HL-60 (cell line): Measurements from ENCODE around the gene RSAD1.
A peak's percentile ranks its signal among the peaks of the same experiment; 100 is the strongest.

Experiments used
- DNase-seq, 2 experiments: peaks; one replicate each; pipeline ENCODE4 v3.0.0-alpha.2; 2010 to 2020; ENCODE audit warnings: low read depth in 1 of 2, low spot score in 1 of 2
- H3K27ac ChIP-seq: fragments of 250-450 bp; sonication (Bioruptor Pico); replicated peaks from 2 replicates; pipeline ENCODE4 v1.5.1; 2020; ENCODE audit warnings: mild to moderate bottlenecking, moderate library complexity
- H3K27me3 ChIP-seq: fragments of 250-450 bp; sonication (Bioruptor Pico); 2 replicates; pipeline ENCODE4 v1.5.1; 2021; ENCODE audit warnings: mild to moderate bottlenecking, moderate library complexity; ENCODE audit not compliant: insufficient read depth, poor library complexity, severe bottlenecking
- H3K4me3 ChIP-seq: replicated peaks from 2 replicates; pipeline ENCODE4 v1.5.1; 2011; ENCODE audit warnings: mild to moderate bottlenecking, control low read depth, low read length; ENCODE audit not compliant: insufficient read depth
- GABPA ChIP-seq: IDR thresholded peaks from 2 replicates; pipeline ENCODE4 v1.6.1; 2012; ENCODE audit warnings: low read depth
- POLR2AphosphoS5 ChIP-seq: IDR thresholded peaks from 2 replicates; pipeline ENCODE4 v1.6.1; 2012; ENCODE audit warnings: low read depth
- SPI1 ChIP-seq: IDR thresholded peaks from 2 replicates; pipeline ENCODE4 v1.6.1; 2012; ENCODE audit warnings: low read depth, mild to moderate bottlenecking, borderline replicate concordance
- TF ChIP-seq, protein P1 (sequence below): IDR thresholded peaks from one replicate; pipeline ENCODE4 v1.5.1; 2011; ENCODE audit warnings: low read length, control low read depth, inconsistent platforms; ENCODE audit not compliant: insufficient read depth
- TF ChIP-seq, protein P2 (sequence below): IDR thresholded peaks from 2 replicates; pipeline ENCODE4 v1.6.1; 2012; ENCODE audit warnings: low read depth; ENCODE audit not compliant: insufficient replicate concordance

The RSAD1 gene

GRCh38 chr17:50532452-50533024 lies 53.9 kb downstream of the RSAD1 start, which contains the start of gene EPN3:
Gene EPN3, plus strand, starts transcription at chr17:50532735. Its CDS starts 3,822 bp downstream, at chr17:50536557.
- DNase-seq: no peak
- H3K4me3 ChIP-seq: no peak within 1 kb of the TSS
- H3K27me3 ChIP-seq: peaks cover 31% of the 10 kb centered on the region
- TF ChIP-seq SPI1: peak; percentile 32; the same call in 1 of the 2 replicates
- TF ChIP-seq POLR2AphosphoS5: no peak
- H3K27ac ChIP-seq: no peak within 1 kb of the TSS

- Histone ChIP-seq H3K4me3 (no peak overlapping the region), H3K27me3 (peaks cover 31% of the 10 kb centered on the region), H3K27ac (no peak overlapping the region)
Observed at GRCh38 chr17:50533185-50533584, 54.5 kb downstream of the RSAD1 start.

DNA sequence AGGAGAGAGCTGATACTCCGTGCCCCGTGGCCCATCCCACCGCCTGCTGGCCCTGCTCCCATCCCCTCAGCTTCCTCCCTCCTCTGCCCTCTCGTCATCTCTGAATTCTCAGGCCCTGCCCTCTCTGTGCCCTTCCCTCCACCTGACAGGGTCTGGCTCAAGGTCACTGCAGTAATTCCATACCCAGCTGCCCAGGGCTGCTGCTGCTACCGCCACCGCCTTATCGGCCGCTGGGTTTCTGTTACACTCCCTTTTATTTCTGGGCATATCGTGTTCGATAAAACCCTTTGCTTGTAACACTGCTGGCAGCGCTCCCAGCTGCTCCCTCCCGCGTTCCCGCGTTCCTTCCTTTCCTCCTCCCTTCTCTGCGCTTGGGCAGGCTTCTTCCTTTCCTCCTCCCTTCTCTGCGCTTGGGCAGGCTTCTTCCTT lies 55.1 kb downstream of the RSAD1 start:
- no peak overlapping the region for H3K4me3 ChIP-seq
- TF ChIP-seq, protein P1, sequence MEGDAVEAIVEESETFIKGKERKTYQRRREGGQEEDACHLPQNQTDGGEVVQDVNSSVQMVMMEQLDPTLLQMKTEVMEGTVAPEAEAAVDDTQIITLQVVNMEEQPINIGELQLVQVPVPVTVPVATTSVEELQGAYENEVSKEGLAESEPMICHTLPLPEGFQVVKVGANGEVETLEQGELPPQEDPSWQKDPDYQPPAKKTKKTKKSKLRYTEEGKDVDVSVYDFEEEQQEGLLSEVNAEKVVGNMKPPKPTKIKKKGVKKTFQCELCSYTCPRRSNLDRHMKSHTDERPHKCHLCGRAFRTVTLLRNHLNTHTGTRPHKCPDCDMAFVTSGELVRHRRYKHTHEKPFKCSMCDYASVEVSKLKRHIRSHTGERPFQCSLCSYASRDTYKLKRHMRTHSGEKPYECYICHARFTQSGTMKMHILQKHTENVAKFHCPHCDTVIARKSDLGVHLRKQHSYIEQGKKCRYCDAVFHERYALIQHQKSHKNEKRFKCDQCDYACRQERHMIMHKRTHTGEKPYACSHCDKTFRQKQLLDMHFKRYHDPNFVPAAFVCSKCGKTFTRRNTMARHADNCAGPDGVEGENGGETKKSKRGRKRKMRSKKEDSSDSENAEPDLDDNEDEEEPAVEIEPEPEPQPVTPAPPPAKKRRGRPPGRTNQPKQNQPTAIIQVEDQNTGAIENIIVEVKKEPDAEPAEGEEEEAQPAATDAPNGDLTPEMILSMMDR: no peak
- no peak for TF ChIP-seq POLR2AphosphoS5
- peaks cover 31% of the 10 kb centered on the region for H3K27me3 ChIP-seq
- no peak overlapping the region for H3K27ac ChIP-seq
- no peak for DNase-seq

More at GRCh38 chr17:50533185-50533584, 54.5 kb downstream of the RSAD1 start:
- no peak for DNase-seq
- TF ChIP-seq, protein P1: no peak
- TF ChIP-seq POLR2AphosphoS5 (no peak), SPI1 (no peak), GABPA (no peak)
- TF ChIP-seq, protein P2, sequence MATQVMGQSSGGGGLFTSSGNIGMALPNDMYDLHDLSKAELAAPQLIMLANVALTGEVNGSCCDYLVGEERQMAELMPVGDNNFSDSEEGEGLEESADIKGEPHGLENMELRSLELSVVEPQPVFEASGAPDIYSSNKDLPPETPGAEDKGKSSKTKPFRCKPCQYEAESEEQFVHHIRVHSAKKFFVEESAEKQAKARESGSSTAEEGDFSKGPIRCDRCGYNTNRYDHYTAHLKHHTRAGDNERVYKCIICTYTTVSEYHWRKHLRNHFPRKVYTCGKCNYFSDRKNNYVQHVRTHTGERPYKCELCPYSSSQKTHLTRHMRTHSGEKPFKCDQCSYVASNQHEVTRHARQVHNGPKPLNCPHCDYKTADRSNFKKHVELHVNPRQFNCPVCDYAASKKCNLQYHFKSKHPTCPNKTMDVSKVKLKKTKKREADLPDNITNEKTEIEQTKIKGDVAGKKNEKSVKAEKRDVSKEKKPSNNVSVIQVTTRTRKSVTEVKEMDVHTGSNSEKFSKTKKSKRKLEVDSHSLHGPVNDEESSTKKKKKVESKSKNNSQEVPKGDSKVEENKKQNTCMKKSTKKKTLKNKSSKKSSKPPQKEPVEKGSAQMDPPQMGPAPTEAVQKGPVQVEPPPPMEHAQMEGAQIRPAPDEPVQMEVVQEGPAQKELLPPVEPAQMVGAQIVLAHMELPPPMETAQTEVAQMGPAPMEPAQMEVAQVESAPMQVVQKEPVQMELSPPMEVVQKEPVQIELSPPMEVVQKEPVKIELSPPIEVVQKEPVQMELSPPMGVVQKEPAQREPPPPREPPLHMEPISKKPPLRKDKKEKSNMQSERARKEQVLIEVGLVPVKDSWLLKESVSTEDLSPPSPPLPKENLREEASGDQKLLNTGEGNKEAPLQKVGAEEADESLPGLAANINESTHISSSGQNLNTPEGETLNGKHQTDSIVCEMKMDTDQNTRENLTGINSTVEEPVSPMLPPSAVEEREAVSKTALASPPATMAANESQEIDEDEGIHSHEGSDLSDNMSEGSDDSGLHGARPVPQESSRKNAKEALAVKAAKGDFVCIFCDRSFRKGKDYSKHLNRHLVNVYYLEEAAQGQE: no peak

- H3K4me3 ChIP-seq: no peak overlapping the region
- no peak overlapping the region for H3K27ac ChIP-seq
- DNase-seq: no peak
- peaks cover 31% of the 10 kb centered on the region for H3K27me3 ChIP-seq
- TF ChIP-seq, protein P1: no peak
- no peak for TF ChIP-seq POLR2AphosphoS5
- TF ChIP-seq SPI1: no peak
Observed at GRCh38 chr17:50534222-50534978, 55.7 kb downstream of the RSAD1 start.

- Histone ChIP-seq H3K4me3 (no peak overlapping the region), H3K27me3 (peaks cover 31% of the 10 kb centered on the region), H3K27ac (no peak overlapping the region)
- no peak for DNase-seq
- TF ChIP-seq, protein P2: no peak
- TF ChIP-seq POLR2AphosphoS5 (no peak), SPI1 (no peak), GABPA (no peak)
- TF ChIP-seq, protein P1: no peak
Observed at GRCh38 chr17:50534979-50535326, 56.3 kb downstream of the RSAD1 start.
